HFFc6 (cell line): ENCODE data around the gene HOXD12. TPM values are rescaled to one million over a fixed set of nuclear protein-coding genes. Genes with fewer than 3 reads are reported as not detected.
A peak's percentile ranks its signal among the peaks of the same experiment; 100 is the strongest.

ENCODE experiments used
- DNase-seq: peaks from one replicate; pipeline ENCODE4 v3.0.0-alpha.2; 2018
- H3K27ac Mint-ChIP-seq: 2 replicates; pipeline ENCODE4 v1.8.0; 2020; ENCODE audit warnings: mild to moderate bottlenecking, mixed read lengths
- H3K27me3 Mint-ChIP-seq: 2 replicates; pipeline ENCODE4 v1.8.0; 2021; ENCODE audit warnings: mild to moderate bottlenecking, moderate library complexity, mixed read lengths; ENCODE audit not compliant: insufficient read depth
- H3K36me3 Mint-ChIP-seq: 2 replicates; pipeline ENCODE4 v1.8.0; 2021; ENCODE audit warnings: low read depth, mixed read lengths
- H3K4me1 Mint-ChIP-seq: 2 replicates; pipeline ENCODE4 v1.8.0; 2020; ENCODE audit warnings: low read depth, mixed read lengths
- H3K4me3 Mint-ChIP-seq: 2 replicates; pipeline ENCODE4 v1.8.0; 2020; ENCODE audit warnings: mild to moderate bottlenecking, moderate library complexity, mixed read lengths
- H3K9me3 Mint-ChIP-seq: 2 replicates; pipeline ENCODE4 v1.8.0; 2020; ENCODE audit warnings: mild to moderate bottlenecking, mixed read lengths
- total RNA-seq, 6 experiments: library from RNA; stranded (reverse); fragmentation: NEBNext Ultra II Directional; extraction: Animal tissue kit (Norgen Biotek cat#: 25700); gene quantifications; 2 replicates in 1 of 6; 3 replicates in 5 of 6; pipeline ENCODE4 v1.2.3, GENCODE V29; 2021
- TF ChIP-seq, protein P1 (sequence below): fragments of 200-600 bp; sonication (generic); IDR thresholded peaks from 2 replicates; pipeline ENCODE4 v1.5.0; 2021; ENCODE audit warnings: antibody characterized with exemption, mild to moderate bottlenecking

HOXD12 gene
- total RNA-seq, 6 experiments from 2014 or later, result 0.19 to 0.36 (median 0.26) TPM; not detected in 2

- no peak overlapping the region for H3K4me3 Mint-ChIP-seq
- H3K27me3 Mint-ChIP-seq, result peaks cover 48% of the 10 kb centered on the region
- H3K36me3 Mint-ChIP-seq, result no peaks in the 10 kb centered on the region
- TF ChIP-seq, protein P1, sequence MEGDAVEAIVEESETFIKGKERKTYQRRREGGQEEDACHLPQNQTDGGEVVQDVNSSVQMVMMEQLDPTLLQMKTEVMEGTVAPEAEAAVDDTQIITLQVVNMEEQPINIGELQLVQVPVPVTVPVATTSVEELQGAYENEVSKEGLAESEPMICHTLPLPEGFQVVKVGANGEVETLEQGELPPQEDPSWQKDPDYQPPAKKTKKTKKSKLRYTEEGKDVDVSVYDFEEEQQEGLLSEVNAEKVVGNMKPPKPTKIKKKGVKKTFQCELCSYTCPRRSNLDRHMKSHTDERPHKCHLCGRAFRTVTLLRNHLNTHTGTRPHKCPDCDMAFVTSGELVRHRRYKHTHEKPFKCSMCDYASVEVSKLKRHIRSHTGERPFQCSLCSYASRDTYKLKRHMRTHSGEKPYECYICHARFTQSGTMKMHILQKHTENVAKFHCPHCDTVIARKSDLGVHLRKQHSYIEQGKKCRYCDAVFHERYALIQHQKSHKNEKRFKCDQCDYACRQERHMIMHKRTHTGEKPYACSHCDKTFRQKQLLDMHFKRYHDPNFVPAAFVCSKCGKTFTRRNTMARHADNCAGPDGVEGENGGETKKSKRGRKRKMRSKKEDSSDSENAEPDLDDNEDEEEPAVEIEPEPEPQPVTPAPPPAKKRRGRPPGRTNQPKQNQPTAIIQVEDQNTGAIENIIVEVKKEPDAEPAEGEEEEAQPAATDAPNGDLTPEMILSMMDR, result no peak
- H3K4me1 Mint-ChIP-seq, result peaks cover 7% of the 10 kb centered on the region
- no peak for DNase-seq
- H3K27ac Mint-ChIP-seq, result no peak overlapping the region
- no peaks in the 10 kb centered on the region for H3K9me3 Mint-ChIP-seq
Observed at GRCh38 chr2:176074919-176075425, 24.6 kb upstream of the HOXD12 start.

- H3K4me1 Mint-ChIP-seq, result peaks cover 7% of the 10 kb centered on the region
- H3K4me3 Mint-ChIP-seq, result peak overlapping the region; percentile 33; the same call in 1 of the 2 replicates
- no peak overlapping the region for H3K27ac Mint-ChIP-seq
- DNase-seq, result no peak
- H3K36me3 Mint-ChIP-seq, result no peaks in the 10 kb centered on the region
- no peaks in the 10 kb centered on the region for H3K9me3 Mint-ChIP-seq
- peaks cover 46% of the 10 kb centered on the region for H3K27me3 Mint-ChIP-seq
- TF ChIP-seq, protein P1, result no peak
Observed at GRCh38 chr2:176075481-176075880, 24.1 kb upstream of the HOXD12 start.

GRCh38 chr2:176076063-176076462 lies 23.5 kb upstream of the HOXD12 start:
- peaks cover 1% of the 10 kb centered on the region; the same call in 1 of the 2 replicates for H3K36me3 Mint-ChIP-seq
- no peak overlapping the region for H3K27ac Mint-ChIP-seq
- H3K27me3 Mint-ChIP-seq, result peaks cover 44% of the 10 kb centered on the region
- H3K9me3 Mint-ChIP-seq, result peaks cover 3% of the 10 kb centered on the region
- no peak for DNase-seq
- TF ChIP-seq, protein P1, result no peak
- H3K4me1 Mint-ChIP-seq, result peaks cover 7% of the 10 kb centered on the region
- no peak overlapping the region; the same call in 1 of the 2 replicates for H3K4me3 Mint-ChIP-seq

DNA sequence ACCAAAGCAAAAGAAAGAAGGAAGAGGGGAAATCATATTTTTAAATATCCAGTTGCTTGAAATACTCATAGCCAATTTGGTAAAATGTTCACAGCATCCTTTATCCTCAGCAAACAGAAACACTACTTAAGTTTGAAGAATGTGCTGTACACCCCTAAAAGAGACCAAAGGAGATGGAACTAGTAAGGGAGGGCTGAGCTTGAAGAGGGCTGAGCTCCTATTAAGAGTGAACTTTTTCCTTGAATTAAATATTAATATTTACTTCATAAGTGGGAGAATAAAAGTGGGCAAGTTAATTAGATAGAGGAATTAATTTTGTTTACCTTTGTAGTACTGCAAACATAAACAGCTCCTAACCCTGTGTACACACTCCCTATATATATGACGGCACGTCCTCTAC lies 22.8 kb upstream of the HOXD12 start:
- H3K27ac Mint-ChIP-seq, result no peak overlapping the region
- H3K36me3 Mint-ChIP-seq, result peaks cover 8% of the 10 kb centered on the region; the same call in 1 of the 2 replicates
- H3K27me3 Mint-ChIP-seq, result peaks cover 48% of the 10 kb centered on the region

DNA sequence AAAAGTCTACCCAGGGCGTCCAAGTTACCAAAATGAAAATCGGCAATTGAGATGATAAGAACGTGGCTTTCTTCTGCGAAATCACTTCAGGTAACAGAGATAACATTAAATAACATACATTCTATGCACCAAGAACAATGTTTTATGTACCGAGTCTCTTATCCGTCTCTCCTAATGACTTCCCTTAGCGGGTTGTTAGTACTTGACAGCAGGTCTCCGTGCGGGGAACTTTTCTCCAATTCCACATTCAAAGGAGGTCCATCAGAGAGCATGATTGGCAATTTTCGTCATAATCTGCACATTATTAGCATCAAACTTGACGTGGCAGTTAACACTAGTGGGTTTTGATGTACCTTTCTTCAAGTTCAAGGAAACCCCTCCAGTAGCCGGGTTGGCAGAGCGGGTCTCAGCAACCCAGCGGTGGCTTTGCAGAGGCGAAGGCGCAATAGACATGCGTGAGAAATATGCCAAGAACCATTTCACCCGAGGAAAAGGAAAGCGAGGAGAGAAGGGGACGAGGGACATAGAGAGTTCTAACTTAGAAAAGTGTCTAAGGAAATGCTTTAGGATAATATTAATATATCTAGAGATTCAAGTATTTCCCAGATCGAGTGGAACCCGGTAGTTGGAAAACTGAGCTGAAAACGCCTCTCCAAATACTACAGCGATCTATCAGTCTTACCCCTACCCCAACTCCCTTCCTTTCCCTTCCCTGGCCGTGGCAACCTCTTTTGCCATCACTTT lies 20.9 kb upstream of the HOXD12 start:
- DNase-seq, result no peak
- Mint-ChIP-seq H3K27ac (no peak overlapping the region), H3K27me3 (peaks cover 57% of the 10 kb centered on the region), H3K4me1 (peaks cover 7% of the 10 kb centered on the region), H3K4me3 (peak overlapping the region; percentile 84), H3K9me3 (peaks cover 25% of the 10 kb centered on the region), H3K36me3 (peaks cover 12% of the 10 kb centered on the region)
- TF ChIP-seq, protein P1, result no peak

More for the DNA sequence above, 22.8 kb upstream of the HOXD12 start:
- Mint-ChIP-seq H3K4me3 (no peak overlapping the region), H3K9me3 (peaks cover 10% of the 10 kb centered on the region), H3K4me1 (peaks cover 7% of the 10 kb centered on the region)
- TF ChIP-seq, protein P1, result no peak
- no peak for DNase-seq
